Progenitor cell of endocrine pancreas (in vitro differentiated cells): ENCODE results near the gene CLCN4. TPM values are rescaled to one million over a fixed set of nuclear protein-coding genes. Genes with fewer than 3 reads are reported as not detected.

ENCODE experiments used
- DNase-seq: peaks from one replicate; pipeline ENCODE4 v3.0.0; 2021; ENCODE audit warnings: low spot score; ENCODE audit not compliant: unreplicated experiment
- H3K27ac Mint-ChIP-seq: 2 replicates; pipeline ENCODE4 v1.8.0; 2021; ENCODE audit warnings: mild to moderate bottlenecking, moderate library complexity, mixed read lengths
- H3K27me3 Mint-ChIP-seq: 2 replicates; pipeline ENCODE4 v1.8.0; 2021; ENCODE audit warnings: mixed read lengths
- H3K36me3 Mint-ChIP-seq: 2 replicates; pipeline ENCODE4 v1.8.0; 2022; ENCODE audit warnings: mixed read lengths; ENCODE audit not compliant: insufficient read depth
- H3K4me1 Mint-ChIP-seq: 2 replicates; pipeline ENCODE4 v1.8.0; 2021; ENCODE audit warnings: low read depth, mixed read lengths
- H3K4me3 Mint-ChIP-seq: 2 replicates; pipeline ENCODE4 v1.8.0; 2021; ENCODE audit warnings: low read depth, mild to moderate bottlenecking, moderate library complexity, mixed read lengths
- H3K9me3 Mint-ChIP-seq: 2 replicates; pipeline ENCODE4 v1.8.0; 2021; ENCODE audit warnings: low read depth, mixed read lengths
- total RNA-seq: library from RNA; stranded (reverse); gene quantifications from 2 replicates; pipeline ENCODE4 v1.2.1, GENCODE V29; 2021
- TF ChIP-seq, protein P1 (sequence below): fragments of 200-600 bp; sonication (generic); IDR thresholded peaks from one replicate; pipeline ENCODE4 v1.5.0; 2021; ENCODE audit warnings: antibody characterized with exemption, mild to moderate bottlenecking; ENCODE audit not compliant: unreplicated experiment

CLCN4 gene
- total RNA-seq, 1 donor from 2014 or later, result 15.2 TPM

- TF ChIP-seq, protein P1, sequence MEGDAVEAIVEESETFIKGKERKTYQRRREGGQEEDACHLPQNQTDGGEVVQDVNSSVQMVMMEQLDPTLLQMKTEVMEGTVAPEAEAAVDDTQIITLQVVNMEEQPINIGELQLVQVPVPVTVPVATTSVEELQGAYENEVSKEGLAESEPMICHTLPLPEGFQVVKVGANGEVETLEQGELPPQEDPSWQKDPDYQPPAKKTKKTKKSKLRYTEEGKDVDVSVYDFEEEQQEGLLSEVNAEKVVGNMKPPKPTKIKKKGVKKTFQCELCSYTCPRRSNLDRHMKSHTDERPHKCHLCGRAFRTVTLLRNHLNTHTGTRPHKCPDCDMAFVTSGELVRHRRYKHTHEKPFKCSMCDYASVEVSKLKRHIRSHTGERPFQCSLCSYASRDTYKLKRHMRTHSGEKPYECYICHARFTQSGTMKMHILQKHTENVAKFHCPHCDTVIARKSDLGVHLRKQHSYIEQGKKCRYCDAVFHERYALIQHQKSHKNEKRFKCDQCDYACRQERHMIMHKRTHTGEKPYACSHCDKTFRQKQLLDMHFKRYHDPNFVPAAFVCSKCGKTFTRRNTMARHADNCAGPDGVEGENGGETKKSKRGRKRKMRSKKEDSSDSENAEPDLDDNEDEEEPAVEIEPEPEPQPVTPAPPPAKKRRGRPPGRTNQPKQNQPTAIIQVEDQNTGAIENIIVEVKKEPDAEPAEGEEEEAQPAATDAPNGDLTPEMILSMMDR, result peak; percentile 78
- Mint-ChIP-seq H3K4me1 (peaks cover 4% of the 10 kb centered on the region), H3K27me3 (no peaks in the 10 kb centered on the region), H3K4me3 (no peak overlapping the region), H3K9me3 (peaks cover 30% of the 10 kb centered on the region), H3K27ac (no peak overlapping the region), H3K36me3 (peaks cover 15% of the 10 kb centered on the region)
- peak; percentile 69 for DNase-seq
Measured at GRCh38 chrX:10189317-10190268, 32.8 kb downstream of the CLCN4 start.

- no peak for DNase-seq
- no peak overlapping the region for H3K27ac Mint-ChIP-seq
- peaks cover 4% of the 10 kb centered on the region for H3K4me1 Mint-ChIP-seq
- H3K27me3 Mint-ChIP-seq, result no peaks in the 10 kb centered on the region
- TF ChIP-seq, protein P1, result peak; percentile 42
- H3K4me3 Mint-ChIP-seq, result no peak overlapping the region
- peaks cover 26% of the 10 kb centered on the region for H3K9me3 Mint-ChIP-seq
- peaks cover 13% of the 10 kb centered on the region for H3K36me3 Mint-ChIP-seq
Measured at GRCh38 chrX:10190367-10190766, 33.6 kb downstream of the CLCN4 start.

- DNase-seq, result no peak
- H3K36me3 Mint-ChIP-seq, result peaks cover 12% of the 10 kb centered on the region
- no peak overlapping the region for H3K4me3 Mint-ChIP-seq
- TF ChIP-seq, protein P1, result no peak
- peaks cover 23% of the 10 kb centered on the region for H3K9me3 Mint-ChIP-seq
- no peak overlapping the region for H3K27ac Mint-ChIP-seq
- no peaks in the 10 kb centered on the region for H3K27me3 Mint-ChIP-seq
- H3K4me1 Mint-ChIP-seq, result peaks cover 5% of the 10 kb centered on the region
Measured at GRCh38 chrX:10193587-10193986, 36.8 kb downstream of the CLCN4 start.

GRCh38 chrX:10195425-10195824 lies 38.6 kb downstream of the CLCN4 start:
- peaks cover 15% of the 10 kb centered on the region for H3K36me3 Mint-ChIP-seq

GRCh38 chrX:10195947-10196346 lies 39.2 kb downstream of the CLCN4 start:
- Mint-ChIP-seq H3K4me3 (no peak overlapping the region), H3K27ac (no peak overlapping the region), H3K4me1 (peaks cover 2% of the 10 kb centered on the region), H3K36me3 (peaks cover 16% of the 10 kb centered on the region), H3K27me3 (no peaks in the 10 kb centered on the region), H3K9me3 (peaks cover 26% of the 10 kb centered on the region)
- no peak for DNase-seq
- TF ChIP-seq, protein P1, result no peak

More at GRCh38 chrX:10195425-10195824, 38.6 kb downstream of the CLCN4 start:
- Mint-ChIP-seq H3K9me3 (peaks cover 26% of the 10 kb centered on the region), H3K4me1 (peaks cover 2% of the 10 kb centered on the region), H3K4me3 (no peak overlapping the region), H3K27me3 (no peaks in the 10 kb centered on the region), H3K27ac (no peak overlapping the region)
- DNase-seq, result no peak
- TF ChIP-seq, protein P1, result no peak
